B cell (primary cell): ENCODE results near the gene EEPD1. TPM values are rescaled to one million over a fixed set of nuclear protein-coding genes. Genes with fewer than 3 reads are reported as not detected.

Experiments used
- ATAC-seq: fragments of 200-7000 bp; cut with Tn5 transposase; one replicate; pipeline ENCODE4 v1.10.0; 2021; ENCODE audit warnings: low read depth, mild to moderate bottlenecking, moderate number of reproducible peaks, moderate library complexity
- CTCF ChIA-PET: fragments of 350-600 bp; sonication (Branson Sonifier 250); formaldehyde crosslinking; loops from one replicate; lab custom pipeline; 2021; ENCODE audit warnings: antibody characterized with exemption, inconsistent platforms; lab: Charles Lee
- POLR2A ChIA-PET: fragments of 350-600 bp; sonication (Branson Sonifier 250); formaldehyde crosslinking; loops from one replicate; lab custom pipeline; 2021; ENCODE audit warnings: antibody characterized with exemption; lab: Charles Lee
- DNase-seq: peaks from one replicate; pipeline ENCODE4 v3.0.0; 2013
- H2AFZ ChIP-seq: 2 replicates; pipeline ENCODE4 v1.6.1; 2012; ENCODE audit warnings: mild to moderate bottlenecking, low read depth, low read length; ENCODE audit not compliant: insufficient read depth, poor library complexity, severe bottlenecking
- H3K27ac ChIP-seq, 2 donors: 1 replicate in 1 of 2; 2 replicates in 1 of 2; pipeline ENCODE4 v1.5.1; 2012 to 2013; ENCODE audit warnings: low read length in 2 of 2, mild to moderate bottlenecking in 2 of 2, moderate library complexity in 1 of 2
- H3K27me3 ChIP-seq, 4 experiments: fragments of 200-600 bp in 1 of 4; sonication (generic) in 1 of 4; replicated peaks in 1 of 4; 1 replicate in 2 of 4; 2 replicates in 2 of 4; pipeline versions ENCODE4 v1.6.1 to v1.7.0; 2013 to 2016; ENCODE audit warnings: low read length in 3 of 4, mild to moderate bottlenecking in 2 of 4, mixed read lengths in 1 of 4, moderate library complexity in 1 of 4; ENCODE audit not compliant: insufficient read depth in 4 of 4, control insufficient read depth in 3 of 4; ENCODE audit errors: control extremely low read depth in 1 of 4
- H3K36me3 ChIP-seq, 2 experiments: replicated peaks in 1 of 2; 1 replicate in 1 of 2; 2 replicates in 1 of 2; pipeline versions ENCODE4 v1.6.1 to v1.7.1; 2013; ENCODE audit warnings: low read length in 1 of 2; ENCODE audit not compliant: insufficient read depth in 2 of 2, control insufficient read depth in 1 of 2; ENCODE audit errors: control extremely low read depth in 1 of 2, extremely low read depth in 1 of 2
- H3K4me1 ChIP-seq, 2 donors: fragments of 200-600 bp in 1 of 2; sonication (generic) in 1 of 2; 1 replicate in 1 of 2; 2 replicates in 1 of 2; pipeline versions ENCODE4 v1.5.1 to v1.6.1; 2013 to 2017; ENCODE audit warnings: low read length in 2 of 2; ENCODE audit not compliant: control insufficient read depth in 2 of 2, insufficient read depth in 2 of 2
- H3K4me2 ChIP-seq: replicated peaks from 2 replicates; pipeline ENCODE3; 2012; ENCODE audit warnings: mild to moderate bottlenecking, low read depth, low read length; ENCODE audit not compliant: poor library complexity, severe bottlenecking
- H3K4me3 ChIP-seq, 5 experiments: fragments of 200-600 bp in 1 of 5; sonication (generic) in 1 of 5; 1 replicate in 3 of 5; 2 replicates in 2 of 5; pipeline versions ENCODE4 v1.5.1 to v1.7.0; 2011 to 2016; ENCODE audit warnings: low read length in 4 of 5, mild to moderate bottlenecking in 4 of 5, low read depth in 2 of 5, control low read depth in 1 of 5, moderate library complexity in 1 of 5; ENCODE audit not compliant: insufficient read depth in 1 of 5; ENCODE audit errors: control extremely low read depth in 1 of 5, extremely low read depth in 1 of 5
- H3K79me2 ChIP-seq: fragments of 200-600 bp; sonication (generic); one replicate; pipeline ENCODE4 v1.6.0; 2016; ENCODE audit warnings: low read length; ENCODE audit not compliant: control insufficient read depth, insufficient read depth
- H3K9ac ChIP-seq: fragments of 200-600 bp; sonication (generic); 2 replicates; pipeline ENCODE4 v1.6.1; 2017; ENCODE audit warnings: mild to moderate bottlenecking, low read length, moderate library complexity
- H3K9me3 ChIP-seq, 3 donors: one replicate each; pipeline versions ENCODE4 v1.6.1 to v1.7.1; 2013; ENCODE audit warnings: low read length in 2 of 3; ENCODE audit not compliant: control insufficient read depth in 2 of 3, insufficient read depth in 1 of 3; ENCODE audit errors: control extremely low read depth in 1 of 3
- H4K20me1 ChIP-seq: 2 replicates; pipeline ENCODE4 v1.6.0; 2012; ENCODE audit warnings: mild to moderate bottlenecking, low read length; ENCODE audit not compliant: insufficient read depth, control insufficient read depth, poor library complexity, severe bottlenecking
- H3K27ac Mint-ChIP-seq: one replicate; pipeline ENCODE4 v1.8.0; 2021; ENCODE audit warnings: mixed read lengths
- H3K27me3 Mint-ChIP-seq: one replicate; pipeline ENCODE4 v1.8.0; 2021; ENCODE audit warnings: mixed read lengths
- H3K4me1 Mint-ChIP-seq: one replicate; pipeline ENCODE4 v1.8.0; 2021; ENCODE audit warnings: mixed read lengths
- H3K4me3 Mint-ChIP-seq: one replicate; pipeline ENCODE4 v1.8.0; 2021; ENCODE audit warnings: mixed read lengths
- H3K9me3 Mint-ChIP-seq: one replicate; pipeline ENCODE4 v1.8.0; 2022; ENCODE audit warnings: mixed read lengths; ENCODE audit not compliant: insufficient read depth
- EZH2 ChIP-seq: IDR thresholded peaks from 2 replicates; pipeline ENCODE4 v1.6.1; 2012; ENCODE audit warnings: borderline replicate concordance, low read depth, mild to moderate bottlenecking, moderate library complexity, low read length; ENCODE audit not compliant: insufficient read depth, poor library complexity, severe bottlenecking
- WGBS: methylation state at CpG from one replicate; pipeline ENCODE4 v1.1.5; 2013; ENCODE audit warnings: missing lambda C conversion rate; ENCODE audit not compliant: insufficient coverage; 5-methylcytosine and 5-hydroxymethylcytosine counted together
- intact Hi-C: fragments of 100-400 bp; cut with micrococcal nuclease; formaldehyde crosslinking; loops from one replicate; pipeline ENCODE4 v1.10.0; 2022
- polyA plus RNA-seq: library from polyadenylated mRNA; depleted of rRNA; stranded (reverse); fragments of >200 nt; gene quantifications from 2 replicates; pipeline ENCODE4 v1.2.3, GENCODE V29; 2012
- total RNA-seq, 2 donors: library from RNA; stranded (reverse); fragments of 120-200 nt in 1 of 2; gene quantifications; 1 replicate in 1 of 2; 2 replicates in 1 of 2; pipeline versions ENCODE4 v1.2.3 to v1.2.4, GENCODE V29; 2013 to 2022
- TF ChIP-seq, protein P1 (sequence below): fragments of 200-600 bp; IDR thresholded peaks from one replicate; pipeline ENCODE4 v1.8.0; 2022; ENCODE audit warnings: antibody characterized with exemption, mild to moderate bottlenecking

Gene EEPD1
- total and polyA plus RNA-seq, 2 donors (not counting 1 experiment from before 2014, with no cell fraction given), result 0.49 to 4.1 TPM

DNA sequence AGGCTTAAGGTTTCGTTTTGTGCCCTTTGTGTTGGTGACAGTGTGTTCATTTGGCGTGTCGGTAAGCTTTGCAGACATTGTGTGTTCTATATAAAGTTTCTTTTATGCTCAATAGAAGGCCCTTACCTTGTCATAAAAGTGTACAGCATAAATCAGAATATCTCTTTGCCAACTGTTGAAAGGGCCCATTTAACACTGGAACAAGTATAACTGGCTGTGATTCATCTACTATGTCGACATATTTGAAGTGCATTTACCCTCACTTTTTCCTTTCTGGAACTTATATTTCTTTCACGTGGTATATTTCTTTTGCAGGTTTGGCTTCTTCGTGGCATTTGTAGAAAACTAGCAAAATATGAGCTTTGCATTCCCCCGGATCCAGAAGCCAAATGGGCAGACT is 32.7 kb downstream of the EEPD1 start:
- H2AFZ ChIP-seq, result no peak overlapping the region
- no peaks in the 10 kb centered on the region for H4K20me1 ChIP-seq
- intact Hi-C loops, result no loop called here
- ChIA-PET CTCF (no interaction called here), POLR2A (no interaction called here)
- 95% methylated on average over 4 of the region's 7 CpGs for WGBS
- Mint-ChIP-seq H3K9me3 (no peaks in the 10 kb centered on the region), H3K4me3 (no peak overlapping the region), H3K27me3 (peaks cover 5% of the 10 kb centered on the region), H3K4me1 (peaks cover 6% of the 10 kb centered on the region), H3K27ac (no peak overlapping the region)
- H3K27ac ChIP-seq, result no peak overlapping the region
- no peak for ATAC-seq
- no peak overlapping the region for H3K4me2 ChIP-seq
- H3K9me3 ChIP-seq, result no peaks in the 10 kb centered on the region
- H3K4me3 ChIP-seq, result no peak overlapping the region
- peaks cover 0 to 4% (median 0%) of the 10 kb centered on the region in 4 experiments for H3K27me3 ChIP-seq
- no peak overlapping the region for H3K9ac ChIP-seq
- no peaks in the 10 kb centered on the region for H3K79me2 ChIP-seq
- TF ChIP-seq EZH2, result no peak
- TF ChIP-seq, protein P1, sequence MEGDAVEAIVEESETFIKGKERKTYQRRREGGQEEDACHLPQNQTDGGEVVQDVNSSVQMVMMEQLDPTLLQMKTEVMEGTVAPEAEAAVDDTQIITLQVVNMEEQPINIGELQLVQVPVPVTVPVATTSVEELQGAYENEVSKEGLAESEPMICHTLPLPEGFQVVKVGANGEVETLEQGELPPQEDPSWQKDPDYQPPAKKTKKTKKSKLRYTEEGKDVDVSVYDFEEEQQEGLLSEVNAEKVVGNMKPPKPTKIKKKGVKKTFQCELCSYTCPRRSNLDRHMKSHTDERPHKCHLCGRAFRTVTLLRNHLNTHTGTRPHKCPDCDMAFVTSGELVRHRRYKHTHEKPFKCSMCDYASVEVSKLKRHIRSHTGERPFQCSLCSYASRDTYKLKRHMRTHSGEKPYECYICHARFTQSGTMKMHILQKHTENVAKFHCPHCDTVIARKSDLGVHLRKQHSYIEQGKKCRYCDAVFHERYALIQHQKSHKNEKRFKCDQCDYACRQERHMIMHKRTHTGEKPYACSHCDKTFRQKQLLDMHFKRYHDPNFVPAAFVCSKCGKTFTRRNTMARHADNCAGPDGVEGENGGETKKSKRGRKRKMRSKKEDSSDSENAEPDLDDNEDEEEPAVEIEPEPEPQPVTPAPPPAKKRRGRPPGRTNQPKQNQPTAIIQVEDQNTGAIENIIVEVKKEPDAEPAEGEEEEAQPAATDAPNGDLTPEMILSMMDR, result no peak
- DNase-seq, result no peak
- H3K36me3 ChIP-seq, result no peaks in the 10 kb centered on the region
- no peaks in the 10 kb centered on the region for H3K4me1 ChIP-seq

DNA sequence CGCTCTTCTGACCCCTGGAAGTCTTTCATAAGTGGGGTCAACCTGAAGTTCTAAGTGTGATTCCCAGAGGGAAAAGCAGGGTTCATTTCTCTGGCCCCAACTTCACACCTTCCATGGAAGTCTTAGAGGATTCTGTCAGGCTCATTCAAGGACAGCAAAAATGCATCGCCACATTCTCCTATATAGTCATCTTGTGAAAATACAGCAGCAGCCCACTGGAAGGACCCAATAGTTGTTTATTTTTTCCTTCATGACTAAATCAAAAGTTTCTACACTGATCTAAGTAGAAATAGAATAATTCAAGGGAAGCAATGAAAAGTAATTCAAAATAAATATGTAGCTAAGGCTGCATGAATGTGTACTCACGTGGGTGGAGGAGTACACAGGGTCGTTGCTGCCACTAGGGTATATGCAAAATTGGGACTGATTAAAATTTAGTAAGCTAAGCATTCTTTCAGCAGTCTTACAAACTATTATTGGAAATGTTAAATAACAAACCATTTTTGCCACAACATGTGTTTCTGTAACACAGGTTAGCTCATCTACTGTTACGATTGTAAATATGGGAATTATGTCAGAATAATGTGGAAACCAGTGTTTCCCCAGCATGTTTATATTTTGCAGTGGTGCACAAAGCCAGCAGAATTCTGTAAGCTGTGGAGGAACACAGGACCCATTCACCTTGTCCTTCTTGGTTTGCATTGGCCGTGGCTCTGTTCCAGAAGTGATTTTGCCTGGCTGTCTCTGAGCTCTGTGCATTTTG is 33.5 kb downstream of the EEPD1 start:
- no peaks in the 10 kb centered on the region for H4K20me1 ChIP-seq
- Mint-ChIP-seq H3K4me3 (no peak overlapping the region), H3K27ac (no peak overlapping the region), H3K9me3 (no peaks in the 10 kb centered on the region), H3K4me1 (peaks cover 14% of the 10 kb centered on the region), H3K27me3 (peaks cover 5% of the 10 kb centered on the region)
- peaks cover 0 to 6% of the 10 kb centered on the region in 2 donors for H3K4me1 ChIP-seq
- no peak overlapping the region for H3K4me2 ChIP-seq
- H3K27ac ChIP-seq, result no peak overlapping the region
- H3K79me2 ChIP-seq, result no peaks in the 10 kb centered on the region
- POLR2A ChIA-PET, result no interaction called here
- ATAC-seq, result no peak
- no peaks in the 10 kb centered on the region for H3K9me3 ChIP-seq
- no peak overlapping the region for H2AFZ ChIP-seq
- no peak for DNase-seq
- WGBS, result 79% methylated on average over 2 of the region's 6 CpGs
- H3K36me3 ChIP-seq, result no peaks in the 10 kb centered on the region
- no peak overlapping the region for H3K4me3 ChIP-seq
- H3K27me3 ChIP-seq, result peaks cover 0 to 4% (median 0%) of the 10 kb centered on the region in 4 experiments
- intact Hi-C loops, result no loop called here
- CTCF ChIA-PET, result no interaction called here
- no peak overlapping the region for H3K9ac ChIP-seq
- TF ChIP-seq EZH2, result no peak
- TF ChIP-seq, protein P1, result no peak
